Measurements from ENCODE around the gene OR6T1.

Gene OR6T1, protein sequence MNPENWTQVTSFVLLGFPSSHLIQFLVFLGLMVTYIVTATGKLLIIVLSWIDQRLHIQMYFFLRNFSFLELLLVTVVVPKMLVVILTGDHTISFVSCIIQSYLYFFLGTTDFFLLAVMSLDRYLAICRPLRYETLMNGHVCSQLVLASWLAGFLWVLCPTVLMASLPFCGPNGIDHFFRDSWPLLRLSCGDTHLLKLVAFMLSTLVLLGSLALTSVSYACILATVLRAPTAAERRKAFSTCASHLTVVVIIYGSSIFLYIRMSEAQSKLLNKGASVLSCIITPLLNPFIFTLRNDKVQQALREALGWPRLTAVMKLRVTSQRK

DNA sequence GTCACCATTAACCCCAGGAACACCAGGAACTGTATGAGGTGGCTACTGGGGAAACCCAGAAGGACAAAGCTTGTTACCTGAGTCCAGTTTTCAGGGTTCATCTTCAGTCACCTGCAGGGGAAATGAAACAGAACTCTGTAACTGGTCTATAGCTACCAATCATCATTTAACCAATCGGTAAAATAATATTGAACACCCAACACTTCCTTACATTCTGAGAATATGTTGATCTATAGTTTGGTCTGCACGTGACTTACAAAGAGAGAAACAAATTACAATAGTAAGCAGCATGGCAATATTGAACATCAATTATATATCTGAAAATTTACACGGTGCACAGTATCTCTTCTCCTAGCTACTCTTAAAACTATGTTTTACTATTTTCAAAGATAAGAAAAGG, at the start of gene OR6T1:
TSS of gene OR6T1 (minus strand) at position 101 of the 400 bp plus-strand sequence. CDS start at position 101, 0 bp downstream.
- TF ChIP-seq, protein P1, sequence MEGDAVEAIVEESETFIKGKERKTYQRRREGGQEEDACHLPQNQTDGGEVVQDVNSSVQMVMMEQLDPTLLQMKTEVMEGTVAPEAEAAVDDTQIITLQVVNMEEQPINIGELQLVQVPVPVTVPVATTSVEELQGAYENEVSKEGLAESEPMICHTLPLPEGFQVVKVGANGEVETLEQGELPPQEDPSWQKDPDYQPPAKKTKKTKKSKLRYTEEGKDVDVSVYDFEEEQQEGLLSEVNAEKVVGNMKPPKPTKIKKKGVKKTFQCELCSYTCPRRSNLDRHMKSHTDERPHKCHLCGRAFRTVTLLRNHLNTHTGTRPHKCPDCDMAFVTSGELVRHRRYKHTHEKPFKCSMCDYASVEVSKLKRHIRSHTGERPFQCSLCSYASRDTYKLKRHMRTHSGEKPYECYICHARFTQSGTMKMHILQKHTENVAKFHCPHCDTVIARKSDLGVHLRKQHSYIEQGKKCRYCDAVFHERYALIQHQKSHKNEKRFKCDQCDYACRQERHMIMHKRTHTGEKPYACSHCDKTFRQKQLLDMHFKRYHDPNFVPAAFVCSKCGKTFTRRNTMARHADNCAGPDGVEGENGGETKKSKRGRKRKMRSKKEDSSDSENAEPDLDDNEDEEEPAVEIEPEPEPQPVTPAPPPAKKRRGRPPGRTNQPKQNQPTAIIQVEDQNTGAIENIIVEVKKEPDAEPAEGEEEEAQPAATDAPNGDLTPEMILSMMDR (IDR thresholded peaks at IDR 0.05; ENCODE audit: low read depth, low read length): no peak
- DNase-seq: no peak
- H3K9me3 ChIP-seq (ENCODE audit: severe bottlenecking): no peaks in the 10 kb centered on the region
- no peak within 1 kb of the TSS for H3K27ac ChIP-seq
- no peaks in the 10 kb centered on the region for H3K27me3 ChIP-seq (ENCODE audit: insufficient read depth, low read depth, severe bottlenecking)
- no peak within 1 kb of the TSS for H3K4me3 ChIP-seq (ENCODE audit: low read depth, low read length)
- no peaks in the 10 kb centered on the region for H3K36me3 ChIP-seq

DNA sequence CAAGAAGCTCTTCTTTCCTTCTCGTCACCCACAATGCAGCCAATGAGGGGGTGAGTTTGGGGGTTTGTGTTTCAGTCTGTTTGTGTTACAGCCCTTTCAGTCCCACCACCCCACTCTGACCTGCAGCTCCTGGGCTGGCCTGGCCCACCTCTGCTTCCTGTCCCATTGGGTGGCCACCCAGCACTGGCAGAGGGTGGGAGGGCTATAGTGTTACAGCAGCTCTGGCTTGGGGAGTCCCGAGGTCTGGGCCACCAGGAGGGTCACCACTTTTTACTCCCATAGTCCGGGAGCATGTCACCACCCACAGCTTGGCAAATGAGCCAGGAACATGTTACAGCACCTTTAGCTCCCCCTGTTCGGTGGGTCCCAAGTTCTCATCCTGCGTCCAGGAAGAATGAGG, 35.7 kb upstream of the OR6T1 start:
- Histone ChIP-seq H3K27ac (no peak overlapping the region), H3K36me3 (no peaks in the 10 kb centered on the region), H3K9me3 (ENCODE audit: severe bottlenecking) (no peaks in the 10 kb centered on the region), H3K27me3 (ENCODE audit: insufficient read depth, low read depth, severe bottlenecking) (no peaks in the 10 kb centered on the region), H3K4me3 (ENCODE audit: low read depth, low read length) (no peak overlapping the region)
- no peak for DNase-seq
- TF ChIP-seq, protein P1 (IDR thresholded peaks at IDR 0.05; ENCODE audit: low read depth, low read length): no peak

DNA sequence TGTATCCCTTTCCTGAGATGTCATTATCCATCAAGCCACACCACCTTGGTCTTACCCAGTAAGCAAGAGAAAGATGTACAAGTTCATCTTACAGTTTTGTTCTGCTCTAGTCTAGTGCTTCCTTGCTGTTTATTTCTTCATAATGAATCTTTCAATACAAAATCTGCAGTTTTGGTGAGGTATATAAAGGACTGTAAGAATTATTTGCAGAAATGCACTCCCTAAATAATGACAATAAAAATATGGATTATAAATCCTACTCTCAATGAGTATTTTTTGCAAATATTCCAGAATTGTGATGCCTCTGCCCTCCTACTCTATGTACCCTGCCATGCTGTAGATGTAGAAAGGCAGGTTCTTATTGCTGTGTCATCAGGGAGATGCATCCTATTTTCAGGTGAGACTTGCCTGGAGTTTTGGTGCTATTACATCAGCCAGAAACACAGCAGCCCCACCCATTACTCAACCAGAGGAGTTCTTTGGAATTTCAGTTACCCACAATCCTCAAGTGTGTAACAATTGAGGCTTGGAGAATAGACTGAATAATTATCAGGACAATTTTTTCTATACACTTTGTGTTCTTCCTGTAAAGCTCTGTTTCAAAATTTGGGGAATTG, 34.2 kb upstream of the OR6T1 start, which contains the start of gene OR10S1:
TSS of gene OR10S1 (minus strand) at position 51 of the 617 bp plus-strand sequence. CDS start 117 bp downstream, outside the sequence.
- Histone ChIP-seq H3K27ac (no peak within 1 kb of the TSS), H3K4me3 (ENCODE audit: low read depth, low read length) (no peak within 1 kb of the TSS), H3K27me3 (ENCODE audit: insufficient read depth, low read depth, severe bottlenecking) (no peaks in the 10 kb centered on the region), H3K36me3 (no peaks in the 10 kb centered on the region), H3K9me3 (ENCODE audit: severe bottlenecking) (no peaks in the 10 kb centered on the region)
- TF ChIP-seq, protein P1 (IDR thresholded peaks at IDR 0.05; ENCODE audit: low read depth, low read length): no peak
- no peak for DNase-seq

DNA sequence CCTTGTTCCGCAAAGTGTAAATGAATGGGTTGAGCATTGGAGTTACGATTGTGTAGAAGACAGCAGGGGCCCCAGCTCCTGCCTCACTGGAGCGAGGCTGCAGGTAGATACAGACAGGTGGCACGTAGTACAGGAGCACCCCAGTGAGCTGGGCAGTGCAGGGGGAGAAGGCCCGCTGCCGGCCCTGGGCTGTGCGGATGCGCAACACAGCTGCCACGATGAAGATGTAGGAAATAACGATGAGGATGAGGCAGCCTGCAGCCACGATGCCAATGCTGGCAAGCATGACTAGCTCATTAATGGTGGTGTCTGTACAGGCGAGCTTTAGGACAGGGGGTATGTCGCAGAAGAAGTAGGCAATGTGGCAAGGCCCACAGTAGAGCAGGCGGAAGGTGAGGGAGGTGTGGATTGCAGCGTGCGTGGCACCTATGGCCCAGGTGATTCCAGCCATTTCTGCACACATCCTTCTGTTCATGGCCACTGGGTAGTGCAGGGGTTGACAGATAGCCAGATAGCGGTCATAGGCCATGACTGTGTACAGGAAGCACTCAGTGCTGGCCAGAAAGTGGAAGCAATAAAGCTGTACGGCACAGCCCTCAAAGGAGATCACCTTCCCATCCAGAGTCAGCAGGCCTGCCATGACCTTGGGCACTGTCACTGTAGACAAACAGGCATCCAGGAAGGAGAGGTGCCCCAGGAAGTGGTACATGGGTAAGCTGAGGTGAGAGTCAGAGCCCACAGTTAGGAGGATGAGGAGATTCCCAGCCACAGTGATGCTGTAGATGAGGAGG, 33.3 kb upstream of the OR6T1 start:
- no peaks in the 10 kb centered on the region for H3K9me3 ChIP-seq (ENCODE audit: severe bottlenecking)
- H3K36me3 ChIP-seq: no peaks in the 10 kb centered on the region
- TF ChIP-seq, protein P1 (IDR thresholded peaks at IDR 0.05; ENCODE audit: low read depth, low read length): no peak
- DNase-seq: no peak
- no peak overlapping the region for H3K4me3 ChIP-seq (ENCODE audit: low read depth, low read length)
- H3K27me3 ChIP-seq (ENCODE audit: insufficient read depth, low read depth, severe bottlenecking): no peaks in the 10 kb centered on the region
- no peak overlapping the region for H3K27ac ChIP-seq

DNA sequence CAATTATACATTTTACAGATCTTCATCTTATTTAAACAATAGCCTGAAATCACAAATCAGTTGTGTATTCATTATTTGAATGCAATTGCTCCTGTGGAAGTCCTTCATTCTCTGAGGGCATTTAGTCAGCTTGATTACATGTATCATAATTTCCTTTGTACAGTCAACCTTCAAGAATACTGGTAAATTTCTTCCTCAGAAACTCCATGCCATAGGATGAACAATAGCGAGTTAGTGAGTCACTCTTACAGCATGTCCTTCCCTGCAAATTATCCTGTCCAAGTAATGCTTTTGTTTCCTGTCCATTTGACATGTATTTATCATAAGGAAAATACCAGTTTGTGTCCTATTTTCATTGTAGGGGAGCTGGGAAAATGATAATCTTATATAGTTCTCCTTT, 30.2 kb upstream of the OR6T1 start:
- no peak for DNase-seq

More for the DNA sequence above, 30.2 kb upstream of the OR6T1 start:
- no peaks in the 10 kb centered on the region for H3K27me3 ChIP-seq (ENCODE audit: insufficient read depth, low read depth, severe bottlenecking)
- H3K9me3 ChIP-seq (ENCODE audit: severe bottlenecking): no peaks in the 10 kb centered on the region
- no peaks in the 10 kb centered on the region for H3K36me3 ChIP-seq
- H3K4me3 ChIP-seq (ENCODE audit: low read depth, low read length): no peak overlapping the region
- TF ChIP-seq, protein P1 (IDR thresholded peaks at IDR 0.05; ENCODE audit: low read depth, low read length): no peak
- no peak overlapping the region for H3K27ac ChIP-seq

Data from WERI-Rb-1 (cell line).